ENCODE data around the gene ROR2.

DNA sequence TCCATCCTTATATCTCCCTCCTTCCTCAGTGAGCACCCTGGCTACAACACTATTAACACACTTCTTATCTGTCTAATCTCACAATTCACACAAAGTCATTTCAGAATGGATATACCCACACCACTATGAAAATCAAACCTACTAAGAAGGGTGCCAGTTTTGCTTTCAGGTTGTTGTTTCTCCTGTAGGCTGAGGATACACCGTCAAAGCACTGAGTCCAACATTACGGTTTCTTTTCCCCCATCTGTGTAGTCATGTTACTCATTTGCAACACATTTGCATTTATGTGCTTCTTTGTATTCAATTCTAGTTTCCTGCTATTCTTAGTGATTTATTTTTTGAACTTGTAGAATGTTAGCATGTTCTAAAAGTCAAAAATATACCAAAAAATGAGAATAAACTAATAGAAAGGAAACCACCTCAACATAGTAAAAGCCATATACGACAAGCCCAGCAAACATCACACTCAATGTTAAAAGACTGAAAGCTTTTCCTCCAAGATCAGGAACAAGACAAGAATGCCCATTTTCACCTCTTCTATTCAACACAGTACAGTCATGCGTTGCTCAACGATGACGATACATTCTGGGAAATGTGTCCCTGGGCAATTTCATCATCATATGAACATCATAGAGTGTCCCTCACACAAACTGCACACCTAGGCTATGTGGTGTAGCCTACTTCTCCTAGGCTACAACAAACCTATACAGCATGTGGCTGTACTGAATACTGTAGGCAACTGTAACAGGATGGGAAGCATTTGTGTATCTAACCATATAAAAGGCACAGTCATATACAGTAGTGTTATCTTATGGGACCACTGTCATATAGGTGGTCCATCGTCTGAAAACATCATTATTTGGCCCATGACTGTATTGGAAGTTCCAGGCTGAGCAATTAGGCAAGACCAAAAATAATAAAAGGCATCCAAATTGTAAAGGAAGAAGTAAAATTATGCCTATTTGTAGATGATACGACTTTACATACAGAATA is 6.3 kb downstream of the ROR2 start:
- no peak for TF ChIP-seq EP300 (IDR thresholded peaks at IDR 0.05)
- no peak for TF ChIP-seq CTCF (IDR thresholded peaks at IDR 0.05)
- no peak for TF ChIP-seq POLR2A (IDR thresholded peaks at IDR 0.05)
